Measurements from ENCODE around the gene HCN2. TPM values are rescaled to one million over a fixed set of nuclear protein-coding genes. Genes with fewer than 3 reads are reported as not detected.
"Not testable (repeated sequence)": the region's sequence is repeated elsewhere in the genome, so short reads cannot be mapped to it uniquely, and the experiment has no call there.

Gene HCN2
- total RNA-seq, 1 donor from 2014 or later = 0.52 TPM

DNA sequence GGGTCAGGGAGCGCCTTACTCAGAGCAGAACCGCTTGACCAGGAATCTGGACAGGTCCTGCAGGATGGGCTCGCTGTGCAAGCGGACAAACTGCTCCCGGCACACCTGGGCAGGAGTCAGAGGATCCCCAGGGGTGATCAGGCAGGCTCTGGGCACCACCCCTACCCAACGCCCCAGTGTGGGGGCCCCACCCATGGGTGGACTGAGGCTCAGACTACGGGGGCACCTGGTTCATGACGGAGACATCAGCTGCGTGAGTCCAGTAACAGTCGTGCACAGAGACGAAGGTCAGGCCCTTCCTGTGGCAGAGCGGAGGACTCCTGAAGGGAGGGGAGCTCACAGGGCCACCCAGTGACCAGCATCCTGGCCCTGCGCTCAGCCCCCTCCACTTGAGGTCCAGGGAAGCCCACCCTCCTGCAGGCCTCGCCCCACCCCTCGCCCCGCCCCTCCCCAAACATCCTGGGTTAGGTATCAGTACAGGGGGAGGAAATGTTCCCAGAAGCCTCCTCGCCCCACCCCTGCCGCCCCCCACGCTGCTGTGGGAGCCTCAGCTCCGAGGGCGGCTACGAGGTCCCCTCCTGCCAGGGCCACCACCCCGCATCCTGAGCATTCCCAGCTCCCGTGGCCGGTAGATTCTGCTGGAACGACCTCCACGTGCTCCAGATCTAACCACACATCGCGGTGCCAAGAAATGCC lies 28.0 kb downstream of the HCN2 start:
- H3K9me3 ChIP-seq = no peaks in the 10 kb centered on the region
- no peaks in the 10 kb centered on the region for H3K27me3 ChIP-seq
- ATAC-seq (no peak), DNase-seq (no peak)
- TF ChIP-seq, protein P1, sequence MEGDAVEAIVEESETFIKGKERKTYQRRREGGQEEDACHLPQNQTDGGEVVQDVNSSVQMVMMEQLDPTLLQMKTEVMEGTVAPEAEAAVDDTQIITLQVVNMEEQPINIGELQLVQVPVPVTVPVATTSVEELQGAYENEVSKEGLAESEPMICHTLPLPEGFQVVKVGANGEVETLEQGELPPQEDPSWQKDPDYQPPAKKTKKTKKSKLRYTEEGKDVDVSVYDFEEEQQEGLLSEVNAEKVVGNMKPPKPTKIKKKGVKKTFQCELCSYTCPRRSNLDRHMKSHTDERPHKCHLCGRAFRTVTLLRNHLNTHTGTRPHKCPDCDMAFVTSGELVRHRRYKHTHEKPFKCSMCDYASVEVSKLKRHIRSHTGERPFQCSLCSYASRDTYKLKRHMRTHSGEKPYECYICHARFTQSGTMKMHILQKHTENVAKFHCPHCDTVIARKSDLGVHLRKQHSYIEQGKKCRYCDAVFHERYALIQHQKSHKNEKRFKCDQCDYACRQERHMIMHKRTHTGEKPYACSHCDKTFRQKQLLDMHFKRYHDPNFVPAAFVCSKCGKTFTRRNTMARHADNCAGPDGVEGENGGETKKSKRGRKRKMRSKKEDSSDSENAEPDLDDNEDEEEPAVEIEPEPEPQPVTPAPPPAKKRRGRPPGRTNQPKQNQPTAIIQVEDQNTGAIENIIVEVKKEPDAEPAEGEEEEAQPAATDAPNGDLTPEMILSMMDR (IDR thresholded peaks at IDR 0.05) = no peak
- intact Hi-C loops (cut with DNase I) = no loop called here
- no peak overlapping the region for H3K4me3 ChIP-seq
- H3K4me1 ChIP-seq = no peaks in the 10 kb centered on the region
- H3K36me3 ChIP-seq = peaks cover 37% of the 10 kb centered on the region
- H3K27ac ChIP-seq = no peak overlapping the region

DNA sequence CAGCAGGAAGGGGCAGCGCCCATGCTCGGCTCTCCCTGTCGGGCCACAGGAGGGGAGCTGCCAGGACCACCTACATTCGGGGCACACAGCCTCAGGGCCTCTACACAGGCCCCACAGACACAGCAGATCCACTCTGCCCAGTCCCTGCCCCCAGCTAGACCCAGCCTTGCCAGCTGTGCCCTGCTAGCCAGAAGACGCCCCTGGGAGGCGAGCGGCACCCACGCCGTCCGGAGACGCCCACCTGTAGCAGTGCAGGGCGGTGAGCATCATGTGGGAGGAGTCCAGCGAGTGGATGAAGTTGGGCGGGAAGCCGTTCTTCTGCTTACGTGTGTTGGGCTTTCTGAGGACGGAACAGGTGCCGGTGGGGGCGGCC lies 28.6 kb downstream of the HCN2 start:
- Histone ChIP-seq H3K27me3 (no peaks in the 10 kb centered on the region), H3K4me1 (no peaks in the 10 kb centered on the region), H3K36me3 (peaks cover 42% of the 10 kb centered on the region), H3K27ac (no peak overlapping the region), H3K9me3 (no peaks in the 10 kb centered on the region), H3K4me3 (no peak overlapping the region)
- no peak for ATAC-seq
- DNase-seq = no peak
- intact Hi-C loops (cut with DNase I) = no loop called here
- TF ChIP-seq, protein P1 (IDR thresholded peaks at IDR 0.05) = no peak

DNA sequence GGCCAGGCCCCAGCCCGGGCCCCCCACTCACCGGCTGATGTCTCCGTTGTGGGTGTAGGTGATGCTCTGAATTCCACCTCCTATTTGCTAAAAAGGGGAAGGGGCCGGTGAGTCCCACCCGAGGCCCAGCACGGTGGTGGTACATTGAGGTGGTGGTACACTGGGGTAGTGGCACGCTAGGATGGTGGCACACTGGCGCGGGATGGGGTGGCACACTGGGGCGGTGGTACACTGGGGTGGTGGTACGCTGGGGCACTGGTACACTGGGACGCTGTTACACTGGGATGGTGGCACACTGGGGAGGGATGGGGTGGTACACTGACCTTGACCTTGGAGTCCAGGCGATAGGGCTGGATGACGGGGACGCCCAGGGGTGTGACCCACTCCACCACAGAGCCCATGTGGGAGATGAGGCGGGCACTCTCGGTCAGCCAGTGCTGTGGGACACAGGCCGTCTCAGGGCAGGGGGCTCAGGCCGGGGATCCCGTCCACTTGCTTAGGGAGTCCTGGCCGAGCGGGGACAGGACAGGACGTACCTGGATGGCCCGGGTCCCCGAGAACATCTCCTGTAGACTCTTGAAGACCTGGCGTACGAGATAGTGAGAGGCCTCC lies 29.1 kb downstream of the HCN2 start:
- no peaks in the 10 kb centered on the region for H3K9me3 ChIP-seq
- no peak overlapping the region for H3K4me3 ChIP-seq
- intact Hi-C loops (cut with DNase I) = no loop called here
- ATAC-seq = no peak
- no peak for DNase-seq
- no peaks in the 10 kb centered on the region for H3K4me1 ChIP-seq
- no peak overlapping the region for H3K27ac ChIP-seq
- no peaks in the 10 kb centered on the region for H3K27me3 ChIP-seq
- H3K36me3 ChIP-seq = peaks cover 43% of the 10 kb centered on the region
- TF ChIP-seq, protein P1 (IDR thresholded peaks at IDR 0.05) = no peak

DNA sequence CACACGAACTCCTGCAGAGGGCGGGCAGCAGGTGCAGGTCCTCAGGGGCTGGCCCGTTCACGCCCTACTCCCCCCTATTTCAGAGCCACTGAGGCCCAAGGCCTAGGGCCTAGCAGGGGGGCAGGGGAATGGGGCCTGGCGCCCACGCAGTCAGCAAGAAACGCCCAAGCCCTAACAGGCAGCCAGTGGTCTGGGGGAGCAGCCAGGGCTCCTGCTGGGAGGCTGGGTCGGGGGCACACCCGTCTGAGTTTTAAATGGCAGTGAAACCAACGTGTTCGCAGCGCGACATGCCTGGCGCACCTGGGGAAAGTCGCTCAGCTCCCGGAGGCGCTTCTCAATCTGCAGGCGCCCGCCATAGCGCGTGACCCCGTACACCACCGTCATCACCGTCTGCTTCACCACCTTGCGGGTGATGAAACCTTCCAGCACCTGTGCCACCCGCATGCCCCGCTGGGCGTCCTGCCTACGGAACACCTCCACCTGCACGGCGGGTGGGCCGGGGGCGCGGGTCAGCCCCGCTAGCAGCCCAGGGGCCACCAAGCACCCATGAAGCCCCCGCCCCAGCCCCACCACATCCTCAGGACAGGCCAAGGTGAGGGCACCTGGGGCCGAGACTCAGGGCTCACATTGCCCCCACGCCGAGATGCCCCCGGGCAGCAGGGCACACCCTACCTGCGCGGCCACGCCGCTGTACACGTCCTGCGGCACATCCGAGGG lies 29.8 kb downstream of the HCN2 start:
- H3K36me3 ChIP-seq = peaks cover 43% of the 10 kb centered on the region
- TF ChIP-seq, protein P1 (IDR thresholded peaks at IDR 0.05) = no peak
- H3K9me3 ChIP-seq = no peaks in the 10 kb centered on the region
- no peaks in the 10 kb centered on the region for H3K4me1 ChIP-seq
- intact Hi-C loops (cut with DNase I) = no loop called here
- no peak overlapping the region for H3K4me3 ChIP-seq
- DNase-seq (no peak), ATAC-seq (no peak)
- no peak overlapping the region for H3K27ac ChIP-seq
- H3K27me3 ChIP-seq = no peaks in the 10 kb centered on the region

DNA sequence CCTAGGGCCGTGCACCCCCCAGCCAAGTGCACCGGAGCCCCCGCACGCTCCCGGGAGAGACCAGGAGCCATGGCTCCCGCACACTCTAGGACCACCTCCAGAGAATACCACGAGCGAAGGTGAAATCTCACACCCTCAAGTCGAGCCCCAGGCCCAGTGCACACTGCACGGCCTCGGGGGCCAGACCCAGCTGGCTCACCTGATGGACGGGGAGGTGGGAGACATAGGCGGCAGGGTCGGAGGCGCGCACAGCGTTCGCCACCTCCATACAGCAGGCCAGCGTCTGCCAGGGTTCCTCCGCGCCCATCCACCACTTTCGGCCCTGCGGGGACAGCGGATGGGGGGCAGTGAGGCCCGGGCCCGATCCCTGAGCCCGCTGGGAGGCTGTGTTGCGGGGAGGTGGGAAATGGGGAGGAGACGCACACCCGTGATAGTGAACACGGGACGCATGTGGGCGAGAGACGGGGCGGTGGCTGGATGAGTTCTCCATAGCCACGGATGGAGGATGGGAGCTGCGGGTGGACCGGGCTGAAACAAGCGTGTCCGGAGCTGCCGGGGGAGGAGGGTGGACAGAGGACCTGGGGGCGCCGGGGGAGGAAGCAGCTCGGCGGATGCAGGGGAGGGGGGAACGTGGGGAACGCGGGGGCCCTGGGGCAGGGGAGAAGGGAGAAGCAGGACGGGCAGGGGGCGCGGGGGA lies 30.6 kb downstream of the HCN2 start:
- peaks cover 52% of the 10 kb centered on the region for H3K36me3 ChIP-seq

DNA sequence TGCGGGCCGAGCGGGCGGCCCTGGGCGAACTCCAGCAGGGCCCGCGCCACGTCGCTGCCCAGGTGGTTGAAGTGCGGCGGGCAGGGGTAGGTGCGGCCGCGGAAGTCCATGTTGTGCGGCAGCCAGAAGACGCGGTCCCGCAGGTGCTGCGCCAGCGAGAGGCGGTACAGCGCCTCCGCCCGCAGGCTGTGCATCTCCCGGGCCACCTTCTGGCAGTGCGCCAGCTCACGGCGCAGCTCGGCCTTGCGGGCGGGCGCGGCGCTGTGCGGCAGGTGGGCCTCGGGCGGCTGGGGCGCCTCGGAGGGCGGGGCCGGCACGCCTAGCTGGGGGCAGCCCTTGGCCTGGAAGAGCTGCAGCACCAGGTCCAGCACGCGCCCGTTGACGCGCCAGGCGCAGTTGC lies 31.5 kb downstream of the HCN2 start:
- ATAC-seq; H3K27me3 ChIP-seq; H3K4me3 ChIP-seq; H3K9me3 ChIP-seq; intact Hi-C loops (cut with DNase I); H3K27ac ChIP-seq; H3K4me1 ChIP-seq; DNase-seq: not testable (repeated sequence)
- H3K36me3 ChIP-seq = peaks cover 60% of the 10 kb centered on the region

More for the DNA sequence above, 30.6 kb downstream of the HCN2 start:
- no peaks in the 10 kb centered on the region for H3K4me1 ChIP-seq
- no peak overlapping the region for H3K4me3 ChIP-seq
- ATAC-seq (no peak), DNase-seq (no peak)
- TF ChIP-seq, protein P1 (IDR thresholded peaks at IDR 0.05) = no peak
- intact Hi-C loops (cut with DNase I) = no loop called here
- no peaks in the 10 kb centered on the region for H3K27me3 ChIP-seq
- H3K27ac ChIP-seq = no peak overlapping the region
- H3K9me3 ChIP-seq = no peaks in the 10 kb centered on the region

Data from upper lobe of right lung (tissue), 1 donor.